VCaP (cell line): Measurements from ENCODE around the gene ZNF438.

Experiments used
- H3K27ac ChIP-seq: fragments of 450-650 bp; 2 replicates; pipeline ENCODE4 v1.5.1; 2017
- CTCF ChIP-seq: fragments of 450-650 bp; conservative IDR thresholded peaks from 2 replicates; pipeline ENCODE4 v1.5.1; 2017; ENCODE audit warnings: mild to moderate bottlenecking, moderate library complexity

Gene ZNF438

DNA sequence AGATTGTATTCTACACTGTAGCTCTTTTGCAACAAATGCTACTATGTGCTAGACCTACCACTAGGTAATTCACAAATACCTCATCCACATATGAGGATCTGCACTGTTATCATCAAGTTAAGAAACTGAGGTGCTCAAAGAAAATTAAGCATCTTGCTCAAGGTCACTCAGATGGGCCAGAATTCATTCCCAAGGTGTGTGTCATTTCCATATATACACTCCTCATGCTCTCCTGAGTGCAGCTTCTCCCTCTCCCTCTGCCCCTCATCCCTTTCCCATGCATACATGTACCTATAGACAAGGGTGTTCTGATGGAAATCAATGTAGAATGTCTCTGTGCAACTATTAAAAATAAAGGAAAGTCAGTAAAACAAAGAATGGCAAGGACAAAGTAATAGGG lies 146.2 kb downstream of the ZNF438 start:
- H3K27ac ChIP-seq, result no peak overlapping the region
- no peak for TF ChIP-seq CTCF

GRCh38 chr10:30883751-30884150 lies 147.9 kb downstream of the ZNF438 start:
- TF ChIP-seq CTCF, result no peak

GRCh38 chr10:30883116-30883515 lies 148.5 kb downstream of the ZNF438 start:
- no peak for TF ChIP-seq CTCF

More at GRCh38 chr10:30883751-30884150, 147.9 kb downstream of the ZNF438 start:
- H3K27ac ChIP-seq, result no peak overlapping the region

GRCh38 chr10:30882281-30882680 lies 149.4 kb downstream of the ZNF438 start:
- no peak for TF ChIP-seq CTCF
- H3K27ac ChIP-seq, result no peak overlapping the region

More at GRCh38 chr10:30883116-30883515, 148.5 kb downstream of the ZNF438 start:
- H3K27ac ChIP-seq, result no peak overlapping the region

- H3K27ac ChIP-seq, result no peak overlapping the region
- no peak for TF ChIP-seq CTCF
Observed at GRCh38 chr10:30878920-30879319, 152.7 kb downstream of the ZNF438 start.

DNA sequence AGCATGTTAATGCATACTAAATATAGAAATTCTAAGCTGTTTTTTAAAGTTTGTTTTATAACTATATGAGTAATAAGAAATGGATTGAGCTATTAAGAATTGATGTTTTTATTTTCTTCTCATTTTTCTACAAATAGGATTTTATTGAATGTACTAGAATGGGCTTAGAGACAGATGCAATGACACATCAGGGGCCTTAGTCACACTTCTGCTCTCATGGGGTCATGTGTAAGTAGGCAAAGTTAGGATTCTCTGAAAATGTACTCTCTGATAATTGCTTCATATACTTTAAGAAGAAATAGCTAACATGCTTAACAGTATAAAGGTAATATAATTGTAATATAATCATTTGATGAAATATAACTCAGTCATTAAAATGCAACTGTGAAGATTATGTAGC lies 154.6 kb downstream of the ZNF438 start:
- TF ChIP-seq CTCF, result no peak
- H3K27ac ChIP-seq, result no peak overlapping the region

DNA sequence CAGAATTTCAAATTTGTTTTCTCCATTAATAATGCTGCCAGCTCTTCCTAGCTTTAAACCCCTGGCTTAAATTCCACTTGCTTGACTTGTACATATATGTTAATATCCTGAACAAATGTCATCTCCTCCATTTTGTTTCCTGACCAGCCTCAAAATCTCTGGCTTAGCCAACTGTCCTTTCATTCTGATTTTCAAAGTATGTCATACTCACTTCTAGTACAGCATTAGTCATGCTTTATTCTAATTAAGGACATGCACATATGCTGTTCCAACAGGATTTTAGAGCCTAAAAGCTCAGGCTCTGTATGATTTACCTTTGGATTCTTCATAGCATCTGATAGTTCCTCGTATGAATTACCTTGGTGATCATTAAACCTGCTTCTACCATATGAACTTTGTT lies 158.3 kb downstream of the ZNF438 start:
- no peak for TF ChIP-seq CTCF
- no peak overlapping the region for H3K27ac ChIP-seq

DNA sequence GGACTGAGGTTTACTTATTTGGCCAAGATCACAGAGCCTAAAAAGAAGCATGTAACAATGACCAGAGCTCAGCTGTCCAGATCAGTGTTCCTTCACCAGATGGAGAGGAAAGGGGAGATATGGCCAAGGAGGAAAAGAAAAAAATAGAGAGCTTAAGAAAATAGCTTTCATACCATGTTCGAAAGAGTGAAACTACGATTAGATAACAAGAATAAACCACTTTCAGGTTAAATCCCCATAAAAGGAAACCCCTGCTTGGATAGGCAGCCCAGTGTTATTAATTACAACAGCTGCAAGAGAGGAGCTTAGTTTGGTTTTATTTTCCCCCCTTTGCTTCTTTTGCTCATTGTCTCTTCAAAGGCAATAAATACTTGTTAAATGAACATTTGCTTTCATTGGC lies 160.8 kb downstream of the ZNF438 start:
- no peak overlapping the region for H3K27ac ChIP-seq
- TF ChIP-seq CTCF, result no peak
